ENCODE measurements around the gene NOS1.

The NOS1 gene

GRCh38 chr12:117363056-117363662 is 1.7 kb upstream of the NOS1 start:
- no peak for DNase-seq

GRCh38 chr12:117362391-117362790 is 965 bp upstream of the NOS1 start:
- DNase-seq: no peak

DNA sequence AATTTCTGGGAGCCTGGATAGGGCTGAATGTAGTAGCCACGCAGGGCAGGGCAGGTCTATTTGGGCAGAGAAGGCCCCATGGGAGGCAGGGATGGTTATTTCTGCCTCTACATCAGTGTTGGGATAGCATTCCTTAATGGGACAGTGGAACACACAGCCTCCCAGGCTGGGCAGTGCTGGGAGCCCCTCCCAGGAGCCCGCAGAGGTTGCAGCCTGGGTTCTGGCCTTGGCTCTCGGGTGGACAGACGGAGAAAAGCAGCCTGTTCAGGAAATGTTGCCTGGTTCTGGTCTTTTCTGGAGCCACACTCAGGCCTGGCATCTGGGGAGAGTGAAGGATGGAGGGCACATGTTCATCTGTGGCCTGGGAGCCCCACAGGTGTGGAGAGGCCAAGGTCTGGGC is 479 bp upstream of the NOS1 start:
- DNase-seq: no peak

GRCh38 chr12:117360551-117361346 is 677 bp downstream of the NOS1 start:
- no peak for DNase-seq

DNA sequence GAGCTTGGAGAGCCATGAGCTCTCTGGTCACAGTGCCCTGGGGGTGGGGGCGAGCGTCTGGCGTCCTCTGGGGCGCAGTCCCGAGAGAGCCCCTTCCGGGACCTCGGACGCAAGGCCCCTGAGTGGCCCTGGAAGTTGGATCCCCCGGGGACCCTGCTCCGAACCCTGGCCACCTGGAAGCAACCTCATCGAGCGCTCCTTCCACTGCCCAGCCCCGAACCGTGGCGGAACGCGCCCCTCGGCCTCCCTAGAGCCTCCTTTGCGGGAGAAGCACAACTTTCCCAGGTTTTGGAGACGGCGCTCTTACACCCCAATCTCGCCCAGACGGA is 1.2 kb downstream of the NOS1 start:
- DNase-seq: no peak

GRCh38 chr12:117359029-117359845 is 2.2 kb downstream of the NOS1 start:
- DNase-seq: no peak

- DNase-seq: no peak
Observed at GRCh38 chr12:117356048-117356447, 5.4 kb downstream of the NOS1 start.

DNA sequence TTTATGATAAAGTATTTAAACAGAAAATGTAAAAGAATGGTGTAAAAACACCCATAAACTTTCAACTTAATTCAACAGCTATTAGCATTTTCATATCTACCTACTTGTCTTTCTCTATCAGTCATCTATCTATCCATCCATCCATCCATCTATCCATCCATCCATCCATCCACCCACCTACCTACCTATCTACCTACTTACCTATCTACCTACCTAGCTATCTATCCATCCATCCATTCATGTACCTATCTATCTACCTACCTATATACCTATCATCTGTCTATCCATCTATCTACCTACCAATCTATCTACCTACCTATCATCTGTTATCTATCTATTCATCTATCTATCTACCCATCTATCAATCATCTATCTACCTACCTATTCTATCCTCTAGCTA is 8.5 kb downstream of the NOS1 start:
- no peak for DNase-seq

DNA sequence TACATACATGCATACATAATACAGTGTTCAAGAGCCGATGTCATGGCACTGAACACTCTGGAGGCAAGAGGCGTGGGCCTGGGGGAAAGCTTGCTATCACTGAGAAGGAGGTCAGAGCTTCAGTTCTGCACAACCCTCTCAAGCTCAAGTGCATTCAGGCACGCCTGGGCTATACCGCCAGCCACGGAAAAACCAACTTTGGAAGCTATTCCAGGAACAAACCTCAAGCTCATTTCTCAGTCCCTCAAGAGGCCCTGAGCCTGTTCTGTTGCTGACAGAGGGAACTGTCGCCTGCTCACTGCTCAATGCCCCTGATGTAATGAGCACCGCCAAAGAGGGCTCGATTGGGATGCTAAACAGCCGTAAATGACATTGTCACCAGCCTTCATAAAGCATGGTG is 9.2 kb downstream of the NOS1 start:
- no peak for DNase-seq

GRCh38 chr12:117350140-117350539 is 11.3 kb downstream of the NOS1 start:
- DNase-seq: no peak

GRCh38 chr12:117347588-117347987 is 13.8 kb downstream of the NOS1 start:
- DNase-seq: no peak

DNA sequence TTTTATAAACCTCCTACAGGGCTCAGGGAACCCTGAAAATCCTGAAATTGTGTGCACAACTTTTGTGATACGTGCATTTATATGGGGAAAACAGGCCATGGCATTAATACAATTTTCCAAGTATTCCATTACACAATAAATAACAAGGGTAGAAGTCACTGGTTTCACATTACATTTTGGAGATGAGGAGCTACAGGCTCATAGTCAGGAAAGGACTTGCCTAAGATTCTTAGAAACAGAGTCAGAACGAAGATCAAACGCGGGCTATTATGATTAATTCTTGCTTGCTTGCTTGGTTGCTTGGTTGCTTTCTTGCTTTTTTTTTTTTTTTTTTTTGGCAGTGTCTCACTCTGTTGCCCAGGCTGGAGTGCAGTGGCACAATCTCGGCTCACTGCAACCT is 16.7 kb downstream of the NOS1 start:
- no peak for DNase-seq

DNA sequence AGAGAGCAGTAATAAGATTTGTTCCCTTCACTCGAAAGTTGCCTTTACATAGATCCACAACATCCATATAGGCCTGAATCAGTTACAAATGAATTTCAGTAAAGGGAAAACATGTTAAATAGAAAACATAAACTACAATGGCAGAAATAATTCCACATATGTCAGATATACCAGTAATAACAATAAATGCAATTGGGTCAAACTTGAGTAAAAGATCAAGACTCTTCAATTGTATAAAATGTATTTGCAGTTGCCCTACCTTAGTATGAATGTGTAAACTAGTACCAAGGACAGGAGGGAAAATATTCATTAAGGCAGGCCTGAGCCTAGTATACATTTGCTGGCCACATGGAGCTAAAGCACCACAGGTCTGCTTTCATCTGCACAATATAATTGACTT is 17.6 kb downstream of the NOS1 start:
- no peak for DNase-seq

DNA sequence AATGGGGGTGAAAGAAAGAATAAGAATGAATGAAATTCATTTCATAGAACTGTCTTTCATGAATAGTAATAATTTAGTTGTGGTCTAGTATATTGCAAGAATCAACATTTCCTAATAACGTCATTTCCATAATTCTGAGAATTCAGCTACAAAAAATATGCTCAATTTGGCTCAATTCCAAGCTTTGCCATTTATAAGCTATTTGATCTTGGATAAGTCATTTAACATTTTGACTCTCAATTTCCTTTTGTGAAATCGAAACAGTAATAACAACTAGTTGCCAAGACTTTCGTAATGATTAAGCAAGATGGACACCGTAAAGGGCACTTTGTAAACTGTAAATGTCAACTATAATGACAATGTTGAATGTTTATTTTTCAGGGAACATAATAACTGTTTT is 18.1 kb downstream of the NOS1 start:
- DNase-seq: no peak

DNA sequence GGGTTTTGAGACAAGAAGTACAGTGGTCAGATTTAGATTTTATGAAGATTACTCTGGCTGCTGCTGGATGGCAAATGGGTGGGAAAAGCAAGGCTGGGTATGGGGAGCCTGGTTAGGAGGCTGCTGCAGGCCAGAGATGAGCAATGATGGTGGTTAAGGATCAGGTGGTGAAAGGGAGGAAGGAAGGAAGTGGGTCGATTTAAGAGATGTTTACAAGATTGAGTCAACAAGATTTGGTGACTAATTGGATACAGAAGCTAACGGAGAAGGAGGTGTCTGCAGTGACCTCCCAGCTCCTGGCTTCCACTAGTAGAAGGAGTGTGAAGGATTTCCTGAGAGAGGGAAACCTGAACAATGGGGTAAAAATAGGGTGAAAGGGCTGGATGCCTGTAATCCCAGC is 18.7 kb downstream of the NOS1 start:
- no peak for DNase-seq

GRCh38 chr12:117342247-117342646 is 19.2 kb downstream of the NOS1 start:
- DNase-seq: no peak

DNA sequence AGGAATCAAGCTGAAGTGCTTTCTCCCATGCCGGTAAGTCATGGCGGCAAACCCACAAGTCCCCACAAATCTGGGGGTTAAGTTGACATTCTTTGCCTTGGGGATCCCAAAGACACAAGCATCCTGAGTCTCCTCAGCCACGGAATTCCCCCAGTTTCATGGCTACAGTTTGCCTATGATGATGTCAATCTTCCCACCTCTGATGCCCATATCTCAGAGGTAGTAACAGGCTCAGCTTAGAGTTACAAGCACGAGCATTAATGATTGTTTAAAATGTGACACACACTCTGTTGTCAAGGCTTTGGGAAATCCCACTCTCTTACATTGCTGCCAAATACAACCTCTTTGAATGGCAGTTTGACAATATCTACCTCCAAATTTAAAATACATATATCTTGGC is 22.3 kb downstream of the NOS1 start:
- DNase-seq: no peak

DNA sequence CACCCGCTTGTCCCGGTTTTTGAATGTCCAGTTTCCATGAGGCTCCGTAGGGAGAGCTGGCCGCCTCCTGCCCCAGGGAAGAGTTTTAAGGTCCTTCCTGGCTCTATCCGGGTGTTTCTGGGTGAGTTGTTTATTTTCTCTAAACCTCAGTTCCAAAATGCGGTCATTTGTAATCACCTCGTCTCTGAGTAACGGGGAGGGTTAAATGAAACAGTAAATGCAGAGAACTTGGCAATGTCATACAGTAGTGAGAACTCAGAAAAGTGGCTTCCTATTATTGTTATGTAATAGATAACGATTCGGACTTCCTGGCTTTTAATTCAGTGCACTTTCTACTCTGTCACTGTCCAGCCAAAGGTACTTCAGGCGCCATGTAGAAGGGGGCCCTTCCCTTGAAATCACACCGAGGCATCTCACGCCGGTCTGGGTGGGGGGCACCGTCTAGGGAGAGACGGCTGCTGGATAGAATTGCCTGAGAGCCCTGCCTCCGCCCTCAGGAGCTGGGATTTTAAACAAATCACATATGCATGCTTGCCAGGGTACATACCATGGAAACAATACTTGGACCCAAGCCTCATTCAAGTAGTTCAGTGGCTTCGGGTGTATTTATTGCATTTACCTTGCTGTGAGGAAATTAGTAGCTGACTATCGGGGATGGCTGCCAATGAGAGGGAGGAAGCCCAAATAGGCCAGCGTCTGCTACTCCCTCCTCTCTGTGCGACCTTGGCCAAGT is 26.4 kb downstream of the NOS1 start:
- DNase-seq: no peak

- no peak for DNase-seq
Observed at GRCh38 chr12:117334051-117334450, 27.4 kb downstream of the NOS1 start.

DNA sequence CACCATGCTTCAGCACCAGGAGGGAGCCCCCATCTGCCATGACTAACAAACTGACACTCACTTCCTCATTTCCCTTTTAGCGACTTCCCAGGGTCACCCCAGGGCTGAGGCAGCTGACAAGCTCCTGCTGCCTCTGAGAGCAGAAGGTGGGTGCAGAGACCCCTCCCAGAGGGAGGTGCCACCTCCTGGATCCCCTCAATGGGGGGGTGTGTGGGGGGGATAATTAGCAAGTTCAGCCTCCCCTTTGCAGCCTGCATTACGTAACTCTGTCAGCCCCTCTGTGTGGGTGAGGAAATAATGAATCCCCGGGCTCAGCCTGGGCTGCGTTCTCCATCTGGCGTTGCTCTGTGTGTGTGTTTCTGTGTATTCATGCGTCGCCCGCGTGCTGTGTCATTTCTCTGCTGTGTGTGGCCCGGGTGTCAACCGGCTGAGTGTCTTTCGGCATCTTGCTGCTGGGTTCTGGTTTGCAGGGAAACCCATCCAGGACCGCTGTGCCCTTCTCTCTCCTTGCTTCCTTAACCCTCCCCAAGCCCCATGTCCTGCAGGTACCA is 28.0 kb downstream of the NOS1 start:
- DNase-seq: no peak

GRCh38 chr12:117331691-117332090 is 29.7 kb downstream of the NOS1 start:
- DNase-seq: no peak

DNA sequence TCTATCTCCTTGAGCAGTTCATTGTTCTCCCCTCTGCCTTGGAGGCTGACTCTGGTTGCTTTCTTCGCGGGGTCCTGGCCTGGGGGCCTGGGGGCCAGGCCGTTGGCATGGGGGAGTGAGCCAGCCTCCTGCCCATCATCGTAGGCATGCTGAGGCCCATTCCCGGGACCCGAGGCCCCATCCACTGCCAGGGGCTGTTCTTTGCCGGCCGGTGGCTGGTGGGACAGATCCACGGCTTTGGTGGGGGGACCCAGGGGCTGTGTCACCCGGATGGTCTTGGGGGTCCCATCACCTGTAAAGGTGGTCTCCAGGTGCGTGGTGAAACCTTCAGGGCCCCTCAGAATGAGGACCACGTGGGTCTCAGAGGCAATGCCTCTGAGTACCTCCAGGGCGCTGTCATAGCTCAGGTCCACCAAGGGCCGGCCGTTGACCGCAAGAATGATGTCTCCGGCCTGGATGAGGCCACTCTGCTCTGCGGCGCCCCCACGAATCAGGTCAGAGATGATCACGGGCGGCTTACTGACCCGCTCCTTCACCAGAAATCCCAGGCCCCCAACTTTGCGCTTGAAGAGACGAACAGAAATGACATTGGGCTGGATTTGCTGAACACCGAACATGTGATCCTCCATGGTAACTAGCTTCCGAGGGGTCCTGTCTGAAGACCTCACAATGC is 30.8 kb downstream of the NOS1 start:
- DNase-seq: no peak

DNA sequence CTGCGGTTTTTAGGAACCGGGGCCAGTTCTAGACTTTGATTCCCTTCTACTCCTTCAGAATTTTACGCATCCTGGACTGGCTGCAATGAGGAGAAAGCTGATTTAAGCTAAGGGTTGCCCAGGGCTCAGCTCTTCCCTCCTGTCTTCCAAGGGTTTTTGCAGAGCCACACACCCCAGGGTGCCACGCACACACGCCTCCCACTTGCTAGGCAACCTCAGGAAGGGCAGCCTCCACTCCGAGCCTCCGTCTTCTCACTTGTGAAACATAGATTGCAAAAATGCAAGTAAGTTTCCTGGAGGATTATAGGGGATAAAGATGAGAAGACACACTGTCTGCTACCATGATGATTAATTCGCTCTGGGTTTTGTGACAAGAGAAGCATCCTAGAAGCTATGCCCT is 31.7 kb downstream of the NOS1 start:
- no peak for DNase-seq

Measured in activated CD8-positive, alpha-beta memory T cell treated with anti-CD3 and anti-CD28 coated beads, Interleukin-2, amount 50 U/mL, for 48 hours (primary cell).